BLaER1 treated with 17β-estradiol and CSF1 and Interleukin-3, amounts not matched to agents 10 nM and 100 nM (cell line): ENCODE measurements around the gene HPSE2.

Experiments
- H3K27ac ChIP-seq, 11 experiments: shearing (Covaris generic); formaldehyde crosslinking; 2 replicates each; pipeline ENCODE4 v1.8.1; 2022
- H3K27me3 ChIP-seq, 11 experiments: shearing (Covaris generic); formaldehyde crosslinking; 2 replicates each; pipeline ENCODE4 v1.8.1; 2022
- H3K36me3 ChIP-seq, 11 experiments: shearing (Covaris generic); formaldehyde crosslinking; 2 replicates each; pipeline ENCODE4 v1.8.1; 2022
- H3K4me1 ChIP-seq, 10 experiments: shearing (Covaris generic); formaldehyde crosslinking; 2 replicates each; pipeline ENCODE4 v1.8.1; 2022
- H3K4me2 ChIP-seq, 11 experiments: shearing (Covaris generic); formaldehyde crosslinking; 2 replicates each; pipeline ENCODE4 v1.8.1; 2022
- H3K4me3 ChIP-seq, 10 experiments: shearing (Covaris generic); formaldehyde crosslinking; 2 replicates each; pipeline ENCODE4 v1.8.1; 2022
- H3K9ac ChIP-seq, 11 experiments: shearing (Covaris generic); formaldehyde crosslinking; 2 replicates each; pipeline ENCODE4 v1.8.1; 2022
- H3K9me3 ChIP-seq, 11 experiments: shearing (Covaris generic); formaldehyde crosslinking; replicated peaks in 1 of 11; 2 replicates each; pipeline ENCODE4 v1.8.1; 2022
- H4K20me1 ChIP-seq, 11 experiments: shearing (Covaris generic); formaldehyde crosslinking; 2 replicates each; pipeline ENCODE4 v1.8.1; 2022
- Cebpa-rat ChIP-seq, 11 experiments: shearing (Covaris generic); IDR thresholded peaks; 2 replicates each; pipeline ENCODE4 v1.8.1; 2022

The HPSE2 gene

GRCh38 chr10:98602224-98602623 is 633.4 kb downstream of the HPSE2 start:
- TF ChIP-seq Cebpa-rat (IDR thresholded peaks at IDR 0.05): no peak
- no peaks in the 10 kb centered on the region for H3K36me3 ChIP-seq
- no peaks in the 10 kb centered on the region for H4K20me1 ChIP-seq
- no peak overlapping the region for H3K27ac ChIP-seq
- H3K9me3 ChIP-seq: peaks cover 10 to 23% (median 20%) of the 10 kb centered on the region in 11 experiments; a peak in 20 of 22 replicates
- H3K4me3 ChIP-seq: no peak overlapping the region
- H3K27me3 ChIP-seq: no peaks in the 10 kb centered on the region
- H3K9ac ChIP-seq: no peak overlapping the region
- no peak overlapping the region for H3K4me2 ChIP-seq
- H3K4me1 ChIP-seq: no peaks in the 10 kb centered on the region

DNA sequence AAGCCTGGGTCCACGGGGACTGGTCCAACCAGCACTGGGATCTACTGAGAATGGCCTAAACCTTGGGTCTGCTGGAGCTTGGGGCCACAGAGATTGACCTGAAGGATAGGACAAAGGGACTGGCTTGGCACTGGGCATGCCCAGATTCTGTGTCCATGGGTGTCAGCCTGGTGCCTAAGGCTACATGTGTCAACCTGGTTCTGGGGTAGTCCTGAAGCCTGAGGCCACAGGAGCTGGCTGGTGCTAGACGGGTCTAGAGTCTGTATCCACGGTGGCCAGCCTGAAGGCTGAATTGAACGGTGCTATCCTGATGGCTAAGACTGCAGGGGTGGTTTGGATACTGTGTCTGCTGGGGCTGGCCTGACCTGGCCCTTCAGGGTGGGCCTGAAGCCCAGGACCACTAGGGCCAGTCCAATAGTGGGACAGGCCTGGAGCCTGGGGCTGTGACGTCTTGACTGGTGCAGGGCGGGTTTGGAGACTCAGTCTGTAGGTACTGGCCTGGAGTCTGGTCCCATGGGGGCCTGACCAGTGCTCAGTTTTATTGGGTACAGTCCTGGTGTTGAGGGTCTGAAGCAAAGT is 636.5 kb downstream of the HPSE2 start:
- no peak overlapping the region for H3K9ac ChIP-seq
- no peaks in the 10 kb centered on the region for H3K36me3 ChIP-seq
- H3K4me1 ChIP-seq: no peaks in the 10 kb centered on the region
- H3K27me3 ChIP-seq: no peaks in the 10 kb centered on the region
- no peak overlapping the region for H3K4me2 ChIP-seq
- H4K20me1 ChIP-seq: no peaks in the 10 kb centered on the region
- H3K4me3 ChIP-seq: no peak overlapping the region
- no peak for TF ChIP-seq Cebpa-rat (IDR thresholded peaks at IDR 0.05)
- H3K27ac ChIP-seq: no peak overlapping the region
- H3K9me3 ChIP-seq: peaks cover 20 to 43% (median 34%) of the 10 kb centered on the region in 11 experiments

DNA sequence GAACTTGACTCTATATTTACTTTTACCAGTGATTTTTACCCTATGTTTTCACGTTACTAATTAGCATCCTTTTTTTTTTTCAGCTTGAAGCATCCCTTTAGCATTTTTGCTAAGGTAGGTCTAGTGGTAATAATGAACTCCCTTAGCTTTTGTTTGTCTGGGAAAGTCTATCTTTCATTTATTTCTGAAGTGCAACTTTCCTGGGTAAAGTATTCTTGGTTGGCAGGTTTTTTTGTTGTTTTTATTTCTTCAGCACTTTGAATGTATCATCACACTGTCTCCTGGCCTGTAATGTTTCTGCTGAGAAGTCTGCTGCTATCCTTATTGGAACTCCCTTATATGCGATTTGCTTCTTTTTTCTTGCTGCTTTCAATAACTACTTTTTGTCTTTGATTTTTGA is 639.2 kb downstream of the HPSE2 start:
- Histone ChIP-seq H3K4me2 (no peak overlapping the region), H3K36me3 (no peaks in the 10 kb centered on the region), H3K27me3 (no peaks in the 10 kb centered on the region), H3K27ac (no peak overlapping the region), H3K4me3 (no peak overlapping the region), H3K9me3 (peaks cover 20 to 43% (median 34%) of the 10 kb centered on the region in 11 experiments), H3K9ac (no peak overlapping the region), H4K20me1 (no peaks in the 10 kb centered on the region), H3K4me1 (no peaks in the 10 kb centered on the region)
- TF ChIP-seq Cebpa-rat (IDR thresholded peaks at IDR 0.05): no peak

DNA sequence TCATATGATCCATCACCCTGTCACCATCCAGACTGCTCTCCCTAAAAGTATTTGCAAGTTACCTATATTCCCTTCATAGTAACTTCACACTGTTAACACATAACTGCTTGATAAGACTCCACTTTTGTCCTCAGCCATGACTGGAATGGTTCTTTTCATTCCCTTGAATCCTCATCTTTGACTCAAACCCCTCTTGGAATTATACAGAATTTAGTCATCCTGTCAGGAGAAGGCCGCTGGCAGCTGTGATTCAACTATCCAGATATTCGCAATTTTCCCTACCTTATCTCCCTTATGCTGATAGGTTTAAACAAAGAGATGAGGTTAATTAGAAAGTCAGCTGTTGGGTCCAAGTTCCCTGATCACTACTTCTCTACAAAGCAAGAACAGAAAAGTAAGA is 646.0 kb downstream of the HPSE2 start:
- H3K9me3 ChIP-seq: no peaks in the 10 kb centered on the region
- no peak overlapping the region for H3K4me2 ChIP-seq
- H3K27ac ChIP-seq: no peak overlapping the region
- H3K36me3 ChIP-seq: no peaks in the 10 kb centered on the region
- H4K20me1 ChIP-seq: no peaks in the 10 kb centered on the region
- TF ChIP-seq Cebpa-rat (IDR thresholded peaks at IDR 0.05): no peak
- no peak overlapping the region for H3K9ac ChIP-seq
- no peak overlapping the region for H3K4me3 ChIP-seq
- H3K4me1 ChIP-seq: no peaks in the 10 kb centered on the region
- no peaks in the 10 kb centered on the region for H3K27me3 ChIP-seq

DNA sequence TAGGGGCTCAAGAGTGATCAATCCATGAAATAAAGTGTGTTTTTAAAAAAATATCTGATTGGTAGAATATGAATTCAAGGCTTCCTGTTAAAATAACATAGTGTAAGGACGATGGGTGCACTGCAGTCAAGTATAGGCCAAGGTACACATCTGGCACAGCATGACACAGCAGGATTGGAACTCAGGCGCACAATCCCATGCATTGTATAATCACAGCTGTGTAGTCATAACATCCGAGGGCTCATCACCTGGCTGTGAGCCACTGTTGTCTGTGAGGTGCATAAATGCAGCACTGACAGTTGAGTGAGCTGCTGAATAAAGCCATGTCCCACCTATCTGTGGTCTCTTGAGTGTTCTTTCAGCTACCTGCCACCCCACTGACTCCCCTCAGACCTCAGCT is 646.6 kb downstream of the HPSE2 start:
- no peaks in the 10 kb centered on the region for H3K36me3 ChIP-seq
- no peak overlapping the region for H3K4me3 ChIP-seq
- no peak for TF ChIP-seq Cebpa-rat (IDR thresholded peaks at IDR 0.05)
- no peaks in the 10 kb centered on the region for H3K4me1 ChIP-seq
- no peaks in the 10 kb centered on the region for H3K9me3 ChIP-seq
- no peak overlapping the region for H3K4me2 ChIP-seq
- no peak overlapping the region for H3K9ac ChIP-seq
- H3K27me3 ChIP-seq: no peaks in the 10 kb centered on the region
- no peak overlapping the region for H3K27ac ChIP-seq
- H4K20me1 ChIP-seq: no peaks in the 10 kb centered on the region

DNA sequence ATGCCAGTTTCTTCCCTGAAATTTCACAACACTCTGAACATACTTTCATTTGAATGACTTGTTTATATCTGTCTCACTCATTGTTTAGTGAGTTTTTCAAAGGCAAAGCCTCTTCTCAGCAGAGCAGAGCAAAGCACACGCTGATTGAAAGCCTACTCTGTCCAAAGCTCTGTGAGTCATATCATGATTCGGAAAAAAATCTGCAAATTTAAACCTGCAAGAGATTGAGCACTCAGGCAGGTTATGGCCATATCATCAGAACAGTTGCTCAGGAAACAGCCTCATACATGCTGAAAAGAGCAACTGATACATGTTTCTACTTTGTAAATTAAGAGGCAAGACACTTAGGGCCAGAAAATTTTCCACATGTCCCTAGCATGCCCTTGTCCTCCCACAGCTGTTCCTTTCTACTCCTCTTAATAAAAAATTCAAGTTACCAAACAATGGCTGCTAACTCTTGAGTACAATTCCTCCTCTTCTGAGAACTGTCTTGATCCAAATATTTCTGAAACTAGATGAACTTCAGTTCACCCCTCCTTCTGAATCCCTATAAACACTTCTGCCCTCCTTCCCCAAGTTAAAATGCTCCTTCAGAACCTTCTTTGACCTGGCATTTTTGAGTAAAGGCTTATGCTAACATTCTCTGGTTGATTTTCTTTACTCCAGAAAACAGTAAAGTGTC is 648.4 kb downstream of the HPSE2 start:
- no peaks in the 10 kb centered on the region for H4K20me1 ChIP-seq
- no peaks in the 10 kb centered on the region for H3K27me3 ChIP-seq
- no peak overlapping the region for H3K27ac ChIP-seq
- H3K36me3 ChIP-seq: no peaks in the 10 kb centered on the region
- no peak overlapping the region for H3K4me3 ChIP-seq
- no peaks in the 10 kb centered on the region for H3K9me3 ChIP-seq
- H3K4me1 ChIP-seq: no peaks in the 10 kb centered on the region
- TF ChIP-seq Cebpa-rat (IDR thresholded peaks at IDR 0.05): no peak
- no peak overlapping the region for H3K4me2 ChIP-seq
- H3K9ac ChIP-seq: no peak overlapping the region

GRCh38 chr10:98586096-98586495 is 649.6 kb downstream of the HPSE2 start:
- no peak overlapping the region for H3K9ac ChIP-seq
- H3K4me2 ChIP-seq: no peak overlapping the region
- no peaks in the 10 kb centered on the region for H3K27me3 ChIP-seq
- no peaks in the 10 kb centered on the region for H4K20me1 ChIP-seq
- H3K27ac ChIP-seq: no peak overlapping the region
- no peaks in the 10 kb centered on the region for H3K4me1 ChIP-seq
- TF ChIP-seq Cebpa-rat (IDR thresholded peaks at IDR 0.05): no peak
- no peak overlapping the region for H3K4me3 ChIP-seq
- no peaks in the 10 kb centered on the region for H3K36me3 ChIP-seq
- H3K9me3 ChIP-seq: no peaks in the 10 kb centered on the region

- H3K4me3 ChIP-seq: no peak overlapping the region
- H4K20me1 ChIP-seq: no peaks in the 10 kb centered on the region
- TF ChIP-seq Cebpa-rat (IDR thresholded peaks at IDR 0.05): no peak
- H3K4me2 ChIP-seq: no peak overlapping the region
- H3K27ac ChIP-seq: no peak overlapping the region
- H3K9ac ChIP-seq: no peak overlapping the region
- H3K27me3 ChIP-seq: no peaks in the 10 kb centered on the region
- H3K36me3 ChIP-seq: no peaks in the 10 kb centered on the region
- H3K9me3 ChIP-seq: no peaks in the 10 kb centered on the region
- H3K4me1 ChIP-seq: no peaks in the 10 kb centered on the region
These were observed 653.3 kb downstream of the HPSE2 start for GRCh38 chr10:98582363-98582762.

DNA sequence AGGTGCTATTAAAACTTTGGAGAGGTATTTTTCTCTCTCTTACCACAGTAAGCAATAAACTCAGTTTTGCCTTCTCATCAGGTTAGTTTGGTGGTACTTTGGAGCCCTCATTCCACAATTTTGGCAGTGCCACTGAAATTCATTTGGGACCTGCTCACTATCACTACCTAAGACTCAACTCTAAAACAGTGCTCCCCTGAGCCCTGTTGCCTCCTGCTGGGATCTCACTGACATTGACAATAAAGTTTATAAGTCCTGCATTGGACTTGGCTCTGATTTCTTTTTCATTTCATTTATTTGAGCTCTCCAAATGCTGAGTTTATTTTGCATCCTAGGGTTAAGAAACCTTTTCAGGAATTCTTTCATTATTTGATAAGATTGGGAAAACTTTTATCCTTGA is 658.1 kb downstream of the HPSE2 start:
- Histone ChIP-seq H3K4me3 (no peak overlapping the region), H3K4me2 (no peak overlapping the region), H4K20me1 (no peaks in the 10 kb centered on the region), H3K9me3 (no peaks in the 10 kb centered on the region), H3K36me3 (no peaks in the 10 kb centered on the region), H3K4me1 (no peaks in the 10 kb centered on the region), H3K27ac (no peak overlapping the region), H3K27me3 (no peaks in the 10 kb centered on the region), H3K9ac (no peak overlapping the region)
- TF ChIP-seq Cebpa-rat (IDR thresholded peaks at IDR 0.05): no peak

- H3K9ac ChIP-seq: no peak overlapping the region
- H4K20me1 ChIP-seq: no peaks in the 10 kb centered on the region
- no peak overlapping the region for H3K27ac ChIP-seq
- H3K4me2 ChIP-seq: no peak overlapping the region
- TF ChIP-seq Cebpa-rat (IDR thresholded peaks at IDR 0.05): no peak
- no peaks in the 10 kb centered on the region for H3K9me3 ChIP-seq
- H3K36me3 ChIP-seq: no peaks in the 10 kb centered on the region
- H3K4me3 ChIP-seq: no peak overlapping the region
- H3K27me3 ChIP-seq: no peaks in the 10 kb centered on the region
- no peaks in the 10 kb centered on the region for H3K4me1 ChIP-seq
These were observed 658.5 kb downstream of the HPSE2 start for GRCh38 chr10:98577168-98577567.
